ENCODE results near the gene CACFD1.

GRCh38 chr9:133467101-133467500 is 7.3 kb downstream of the CACFD1 start:
- TF ChIP-seq CTCF (conservative IDR thresholded peaks at IDR 0.05; ENCODE audit: low read depth in 2 of 2), result peak; percentile 29 to 54; a peak in 3 of 4 replicates
- TF ChIP-seq POLR2AphosphoS5 (IDR thresholded peaks at IDR 0.05; ENCODE audit: low read depth), result no peak
- no peak for TF ChIP-seq EZH2 (IDR thresholded peaks at IDR 0.05; ENCODE audit: low read depth, unreplicated experiment)

Data from GM23338 (cell line).